GM08714 (cell line): ENCODE data around the gene HPS5.

Experiments
- H3K4me3 ChIP-seq: fragments of 200-500 bp; sonication (Bioruptor generic); 2 replicates; pipeline ENCODE4 v1.5.1; 2014; ENCODE audit warnings: mild to moderate bottlenecking, low read length, inconsistent platforms
- ZNF274 ChIP-seq: IDR thresholded peaks from 2 replicates; pipeline ENCODE4 v1.6.1; 2012; ENCODE audit warnings: mild to moderate bottlenecking, low read depth, low read length

Gene HPS5

DNA sequence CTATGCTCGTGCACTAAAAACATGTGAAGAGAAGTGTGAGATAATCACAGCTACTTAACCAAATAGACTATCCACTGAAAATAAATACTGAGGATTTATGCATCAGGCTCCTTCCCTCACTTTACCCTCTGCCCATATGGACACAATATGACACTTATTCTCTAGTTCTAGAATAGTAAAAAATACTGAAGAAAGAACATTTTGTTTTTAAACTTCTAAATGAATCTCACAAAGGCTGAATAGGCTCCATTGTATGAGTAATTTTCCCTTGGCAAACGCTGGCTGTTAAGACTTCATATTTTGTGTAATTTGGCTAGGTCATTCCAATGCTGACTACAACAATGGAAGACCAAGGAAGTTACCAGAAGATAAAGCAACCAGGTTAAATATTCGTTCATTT lies 9.9 kb downstream of the HPS5 start:
- TF ChIP-seq ZNF274 = no peak
- H3K4me3 ChIP-seq = no peak overlapping the region

DNA sequence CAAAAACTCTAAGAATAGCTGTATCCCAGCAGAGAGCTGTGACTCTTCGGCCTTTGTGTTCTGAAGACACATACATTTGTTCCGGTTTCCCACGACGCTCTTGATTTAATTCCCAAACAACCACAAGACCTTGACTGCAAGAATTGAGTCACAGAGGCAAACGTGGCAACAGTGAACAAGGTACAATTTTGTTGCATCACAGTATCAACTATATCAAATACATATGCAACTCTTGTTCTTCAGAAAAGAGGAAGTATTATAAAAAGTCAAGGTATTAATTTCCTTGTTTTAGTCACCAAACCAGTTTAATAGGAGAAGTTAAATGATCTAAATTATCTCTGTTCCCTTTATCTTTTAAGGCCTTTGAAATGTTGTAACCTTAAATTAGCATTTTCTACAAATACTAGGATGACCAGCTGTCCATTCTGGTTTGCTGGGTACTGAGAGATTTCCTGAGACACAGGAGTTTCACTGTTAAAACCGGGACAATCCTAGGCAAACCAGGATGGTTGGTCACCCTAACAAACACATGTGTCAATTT lies 11.1 kb downstream of the HPS5 start:
- no peak overlapping the region for H3K4me3 ChIP-seq
- no peak for TF ChIP-seq ZNF274

DNA sequence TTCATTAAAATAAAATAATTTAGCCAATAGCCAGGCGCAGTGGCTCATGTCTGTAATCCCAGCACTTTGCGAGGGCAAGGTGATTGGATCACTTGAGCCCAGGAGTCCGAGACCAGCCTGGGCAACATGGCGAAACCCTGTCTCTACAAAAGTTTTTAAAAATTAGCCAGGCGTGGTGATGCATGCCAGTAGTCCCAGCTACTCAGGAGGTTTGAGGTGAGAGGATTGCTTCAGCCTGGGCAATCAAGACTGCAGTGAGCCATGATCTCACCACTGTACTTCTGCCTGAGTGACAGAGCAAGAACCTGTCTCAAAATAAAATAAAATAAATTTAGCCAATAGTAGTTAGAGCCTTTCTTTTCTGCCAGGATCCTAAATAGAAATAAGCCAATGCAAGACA lies 12.2 kb downstream of the HPS5 start:
- H3K4me3 ChIP-seq = no peak overlapping the region
- TF ChIP-seq ZNF274 = no peak

DNA sequence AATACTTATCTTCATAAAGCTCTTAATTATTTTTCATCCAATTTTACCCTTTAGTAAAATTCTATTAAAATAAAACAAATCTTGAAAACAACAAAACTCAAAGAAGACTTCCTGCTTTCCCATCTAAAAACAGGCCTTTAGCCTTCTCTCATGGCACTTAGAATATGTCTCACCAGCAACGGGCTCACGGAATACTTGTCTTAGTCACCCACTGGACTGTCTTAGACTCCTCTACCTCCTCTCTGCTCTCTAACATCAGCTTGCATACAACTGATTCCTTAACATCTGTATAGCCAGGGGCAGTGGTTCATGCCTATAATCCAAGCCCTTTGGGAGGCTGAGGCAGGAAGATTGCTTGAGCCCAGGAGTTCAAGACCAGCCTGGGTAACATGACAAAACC lies 13.7 kb downstream of the HPS5 start:
- TF ChIP-seq ZNF274 = no peak
- H3K4me3 ChIP-seq = no peak overlapping the region

DNA sequence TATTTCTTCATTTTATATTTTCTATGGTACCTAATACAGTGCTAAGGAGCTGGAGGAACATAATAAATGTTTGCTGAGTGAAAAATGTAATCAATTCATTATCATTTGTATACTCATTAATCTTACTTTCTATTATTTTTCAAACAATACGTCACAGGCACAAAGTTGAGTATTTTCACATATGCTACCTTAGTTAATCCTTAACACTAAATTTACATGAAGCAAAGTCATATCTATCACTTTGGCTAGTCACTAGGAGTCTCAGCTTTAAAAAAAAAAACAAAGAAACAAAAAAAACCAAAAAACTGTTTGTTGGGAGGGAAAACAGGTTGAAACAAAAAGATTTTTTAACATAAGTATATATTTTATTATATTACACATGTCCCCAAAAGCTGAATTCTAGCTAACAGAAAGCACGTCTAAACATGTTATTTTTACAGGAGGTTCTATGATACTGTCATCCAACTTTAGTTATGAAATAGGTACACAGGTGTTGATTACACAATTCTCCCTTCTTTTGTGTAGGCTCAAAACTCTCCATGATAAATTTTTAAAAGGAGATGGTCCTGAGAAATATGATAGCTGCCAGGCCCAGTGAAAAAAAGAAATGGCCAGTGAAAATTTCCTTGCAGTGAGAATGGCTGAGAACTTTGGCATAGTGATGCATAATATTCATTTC lies 14.3 kb downstream of the HPS5 start:
- no peak for TF ChIP-seq ZNF274
- H3K4me3 ChIP-seq = no peak overlapping the region

GRCh38 chr11:18304745-18305144 lies 17.2 kb downstream of the HPS5 start:
- H3K4me3 ChIP-seq = no peak overlapping the region
- TF ChIP-seq ZNF274 = no peak

DNA sequence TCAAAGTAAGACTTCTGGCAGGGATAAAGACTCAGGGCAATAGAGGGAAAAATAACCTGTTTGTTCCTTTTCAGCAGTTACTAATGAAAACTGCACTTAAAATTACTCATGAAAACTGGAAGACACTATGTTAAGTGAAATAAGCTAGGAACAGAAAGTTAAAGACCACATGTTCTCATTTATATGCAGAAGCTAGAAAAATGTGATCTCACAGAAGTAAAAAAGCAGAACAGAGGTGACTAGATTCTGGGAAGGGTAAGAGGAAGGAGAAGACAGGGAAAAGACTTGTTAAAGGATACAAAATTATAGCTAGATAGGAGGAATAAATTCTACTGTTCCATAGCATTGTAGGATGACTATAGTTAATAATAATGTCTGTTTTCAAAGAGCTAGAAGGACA lies 22.2 kb downstream of the HPS5 start:
- TF ChIP-seq ZNF274 = no peak

DNA sequence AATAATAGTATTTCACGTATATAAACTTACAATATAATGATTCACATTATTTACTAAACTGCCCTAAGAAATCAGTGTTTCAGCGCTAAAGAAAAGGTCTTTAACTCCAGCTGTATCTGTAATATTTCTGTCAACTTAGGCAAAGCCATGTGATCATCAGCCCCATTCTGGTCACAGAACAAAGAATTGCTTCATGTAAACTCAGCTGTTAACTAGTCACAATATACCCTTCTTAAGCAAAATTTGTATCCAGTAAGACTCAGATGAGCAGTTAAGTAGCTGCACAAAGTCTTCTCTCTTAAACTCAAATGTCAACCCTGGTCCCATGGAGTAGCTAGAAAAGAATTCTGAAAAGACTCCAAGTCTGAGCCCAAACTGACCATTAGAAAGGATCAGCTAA lies 26.6 kb downstream of the HPS5 start:
- H3K4me3 ChIP-seq = no peak overlapping the region
- TF ChIP-seq ZNF274 = no peak

More for the DNA sequence above, 22.2 kb downstream of the HPS5 start:
- H3K4me3 ChIP-seq = no peak overlapping the region

GRCh38 chr11:18294862-18295261 lies 27.1 kb downstream of the HPS5 start:
- no peak for TF ChIP-seq ZNF274
- H3K4me3 ChIP-seq = no peak overlapping the region

GRCh38 chr11:18288911-18289310 lies 33.0 kb downstream of the HPS5 start:
- no peak overlapping the region for H3K4me3 ChIP-seq
- TF ChIP-seq ZNF274 = no peak

DNA sequence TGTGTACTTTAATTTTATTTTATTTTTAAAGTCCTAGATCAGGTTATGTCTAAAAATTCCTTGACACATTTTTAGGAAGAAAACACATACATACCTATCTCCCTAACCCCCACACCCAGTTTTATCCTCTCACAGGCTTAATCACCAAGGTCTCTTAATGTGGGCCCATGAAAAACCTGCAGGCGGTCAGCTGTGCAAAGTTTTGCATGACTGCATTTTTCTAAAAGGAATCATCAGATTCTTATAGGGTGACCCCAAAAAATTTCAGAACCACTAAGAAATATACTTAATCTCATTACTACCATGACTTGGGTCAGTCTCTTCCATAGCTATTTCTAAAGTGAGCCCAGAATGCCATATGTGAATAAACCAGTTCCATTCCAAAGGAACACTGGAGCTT lies 36.1 kb downstream of the HPS5 start:
- no peak overlapping the region for H3K4me3 ChIP-seq
- TF ChIP-seq ZNF274 = no peak

DNA sequence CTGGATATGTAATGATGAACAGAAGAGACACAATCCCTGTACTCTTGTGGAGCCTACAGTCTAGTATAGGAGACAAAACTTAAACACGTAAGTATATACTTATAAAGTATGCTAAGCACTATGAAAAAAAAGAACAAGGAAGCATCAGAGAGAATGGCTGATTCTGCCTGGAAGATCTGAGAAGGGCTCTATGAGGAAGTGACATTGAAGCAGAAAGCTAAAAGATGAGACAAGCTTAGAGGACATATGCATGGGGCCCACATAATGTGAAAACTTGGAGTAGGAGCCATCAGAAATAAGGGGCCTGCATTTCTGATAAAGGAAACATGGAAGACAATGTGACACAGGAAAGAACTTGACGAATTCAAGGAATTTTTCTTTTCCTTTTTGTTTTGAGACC lies 39.3 kb downstream of the HPS5 start:
- H3K4me3 ChIP-seq = no peak overlapping the region
- no peak for TF ChIP-seq ZNF274

DNA sequence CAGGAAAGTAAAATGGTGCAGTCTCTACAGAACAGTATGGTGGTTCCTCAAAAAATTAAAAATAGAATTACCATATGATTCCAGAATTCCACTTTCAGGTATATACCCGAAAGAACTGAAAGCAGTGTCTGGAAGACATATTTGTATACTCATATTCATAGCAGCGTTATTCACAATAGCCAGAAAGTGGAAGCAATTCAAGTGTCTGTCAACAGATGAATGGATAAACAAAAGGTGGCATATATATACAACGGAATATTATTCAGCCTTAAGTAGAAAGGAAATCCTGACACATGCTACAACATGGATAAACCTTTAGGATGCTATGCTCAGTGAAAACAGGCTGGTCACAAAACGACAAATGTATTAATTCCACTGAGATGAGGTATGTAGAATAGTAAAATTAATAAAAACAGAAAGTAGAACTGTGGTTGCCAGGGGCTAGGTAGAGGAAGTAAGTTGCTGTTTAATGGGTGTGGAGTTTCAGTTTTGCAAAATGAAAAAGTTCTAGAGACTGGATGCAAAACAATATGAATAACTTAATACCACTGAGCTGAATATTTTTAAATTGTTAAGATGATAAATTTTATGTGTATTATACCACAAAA lies 41.4 kb downstream of the HPS5 start:
- no peak for TF ChIP-seq ZNF274

DNA sequence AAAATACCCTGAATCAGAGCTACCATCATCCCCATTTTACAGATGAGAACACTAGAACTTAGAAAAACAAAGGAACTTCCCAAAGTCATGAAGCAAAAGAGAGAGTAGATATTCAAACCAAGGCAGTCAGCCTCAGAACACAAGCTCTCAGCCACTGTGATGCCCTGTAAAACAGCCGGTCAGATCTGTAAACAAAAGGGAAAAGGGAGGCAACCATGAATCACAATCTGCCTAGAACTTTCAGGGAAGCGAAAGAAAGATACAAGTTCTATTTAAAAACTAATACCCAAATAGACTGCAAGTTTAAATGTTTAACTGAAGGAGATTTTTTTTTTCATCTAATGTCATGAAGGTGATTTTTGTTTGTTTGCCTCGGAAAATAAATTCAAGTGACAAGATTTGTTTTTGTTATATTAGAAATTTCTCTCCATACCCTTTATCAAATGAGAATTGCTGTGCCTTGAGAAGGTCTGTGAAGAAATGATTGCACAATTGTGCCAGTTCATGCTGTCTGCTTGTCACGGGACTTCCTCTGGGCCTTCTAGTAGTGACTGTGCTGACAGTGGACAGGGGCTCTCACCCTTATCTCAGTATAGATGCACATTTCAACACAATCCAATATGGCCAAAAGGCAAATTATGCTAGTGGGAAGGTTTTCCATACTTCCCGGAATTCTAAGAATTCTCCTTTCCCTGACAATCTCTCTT lies 44.2 kb downstream of the HPS5 start:
- no peak overlapping the region for H3K4me3 ChIP-seq
- no peak for TF ChIP-seq ZNF274

More for the DNA sequence above, 41.4 kb downstream of the HPS5 start:
- no peak overlapping the region; the same call in 1 of the 2 replicates for H3K4me3 ChIP-seq

GRCh38 chr11:18271206-18271605 lies 50.7 kb downstream of the HPS5 start:
- TF ChIP-seq ZNF274 = no peak
- no peak overlapping the region for H3K4me3 ChIP-seq
